Inflammatory macrophage treated with lipopolysaccharide for 4 hours (primary cell): ENCODE data around the gene PGM2L1.
"Not testable (repeated sequence)": the region's sequence is repeated elsewhere in the genome, so short reads cannot be mapped to it uniquely, and the experiment has no call there.

Source experiments
- DNase-seq: peaks from one replicate; pipeline ENCODE4 v3.0.0-alpha.2; 2020

The PGM2L1 gene

GRCh38 chr11:74332291-74332690 is 65.9 kb downstream of the PGM2L1 start:
- DNase-seq, result no peak

DNA sequence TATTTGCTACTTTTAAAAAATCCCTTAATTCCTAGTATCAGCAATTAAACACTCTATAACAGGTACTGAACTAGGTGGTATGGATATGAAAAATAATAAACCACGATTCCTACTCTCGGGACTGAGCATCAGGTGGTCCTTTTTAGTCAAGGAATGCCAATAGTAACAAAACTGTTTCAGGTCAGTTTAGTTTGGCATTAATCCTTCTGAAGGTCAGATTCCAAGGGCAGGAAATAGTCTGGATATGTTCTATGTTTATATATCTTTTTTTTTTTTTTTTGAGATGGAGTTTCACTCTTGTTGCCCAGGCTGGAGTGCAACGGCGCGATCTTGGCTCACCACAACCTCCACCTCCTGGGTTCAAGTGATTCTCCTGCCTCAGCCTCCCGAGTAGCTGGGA is 67.2 kb downstream of the PGM2L1 start:
- not testable (repeated sequence) for DNase-seq

DNA sequence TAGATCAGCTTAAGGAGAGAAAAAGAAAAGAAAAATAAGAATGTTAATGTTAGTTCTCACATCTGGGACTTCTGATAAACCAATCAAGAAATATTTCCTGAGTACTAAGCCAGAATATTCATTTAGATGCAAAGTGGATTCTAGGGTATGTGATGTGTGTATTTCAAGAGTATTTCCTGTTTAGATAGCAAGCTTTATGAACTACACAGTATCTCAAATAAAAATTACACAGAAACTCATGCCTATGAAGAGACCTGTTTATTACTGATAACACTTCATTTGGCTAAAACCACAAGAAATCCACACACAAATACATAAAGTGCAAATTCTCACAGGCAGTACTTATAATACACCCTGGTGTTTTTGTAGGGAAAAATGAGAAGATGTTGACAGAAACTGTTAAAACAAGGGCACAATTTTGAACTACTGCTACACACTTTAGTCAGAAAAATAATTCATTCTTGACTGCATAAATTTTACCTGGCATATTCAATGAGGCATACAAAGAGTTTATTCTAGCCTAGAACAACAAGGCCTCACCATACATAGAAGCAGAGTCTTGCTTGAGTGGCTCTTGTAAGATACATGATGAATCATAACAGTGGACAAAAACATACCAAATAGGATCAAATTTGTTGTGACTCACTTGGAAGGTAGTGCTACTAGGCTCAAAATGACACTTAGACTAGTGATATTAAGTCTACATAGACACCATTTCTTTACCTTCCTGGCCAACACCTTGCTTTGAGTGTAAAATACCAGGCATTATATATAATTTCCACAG is 68.0 kb downstream of the PGM2L1 start:
- no peak for DNase-seq

DNA sequence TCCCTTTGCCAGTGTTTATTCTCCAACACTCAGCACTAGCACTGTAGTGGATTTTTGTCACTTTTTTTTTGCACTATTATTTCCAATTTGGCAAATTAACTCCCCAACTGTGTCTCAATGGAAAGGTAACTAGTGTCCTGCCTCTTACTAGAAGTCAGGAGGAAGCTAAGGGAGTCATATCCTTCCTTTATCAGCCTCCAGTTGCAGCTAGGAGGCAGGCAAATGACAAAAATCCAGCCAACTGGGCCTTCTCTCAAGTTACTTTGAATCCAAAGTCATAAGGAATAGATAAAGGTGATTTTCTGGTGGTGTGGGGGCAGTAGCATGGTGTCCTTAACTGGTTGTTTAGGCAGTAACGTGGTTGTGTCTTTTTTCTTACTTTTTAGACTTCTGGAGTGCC is 71.2 kb downstream of the PGM2L1 start:
- DNase-seq, result no peak

DNA sequence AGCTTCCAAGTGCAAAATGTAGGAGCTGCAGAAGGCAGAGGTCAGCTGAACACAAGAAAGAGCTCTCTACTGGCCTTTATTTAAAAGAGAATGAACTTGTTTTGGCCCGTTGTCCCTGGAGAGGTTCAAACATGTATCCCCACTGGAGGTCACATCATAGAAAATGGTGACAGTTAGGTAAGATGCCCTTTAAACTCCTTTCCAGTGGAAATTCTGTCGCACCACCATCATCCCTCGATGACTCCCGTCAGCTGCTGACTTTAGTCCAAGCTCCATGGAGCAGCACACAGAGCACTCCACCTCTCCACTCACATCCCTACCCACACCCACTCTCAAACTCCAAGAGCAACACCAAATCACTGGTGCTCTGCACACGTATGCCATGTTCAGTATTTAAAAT is 71.6 kb downstream of the PGM2L1 start:
- no peak for DNase-seq

DNA sequence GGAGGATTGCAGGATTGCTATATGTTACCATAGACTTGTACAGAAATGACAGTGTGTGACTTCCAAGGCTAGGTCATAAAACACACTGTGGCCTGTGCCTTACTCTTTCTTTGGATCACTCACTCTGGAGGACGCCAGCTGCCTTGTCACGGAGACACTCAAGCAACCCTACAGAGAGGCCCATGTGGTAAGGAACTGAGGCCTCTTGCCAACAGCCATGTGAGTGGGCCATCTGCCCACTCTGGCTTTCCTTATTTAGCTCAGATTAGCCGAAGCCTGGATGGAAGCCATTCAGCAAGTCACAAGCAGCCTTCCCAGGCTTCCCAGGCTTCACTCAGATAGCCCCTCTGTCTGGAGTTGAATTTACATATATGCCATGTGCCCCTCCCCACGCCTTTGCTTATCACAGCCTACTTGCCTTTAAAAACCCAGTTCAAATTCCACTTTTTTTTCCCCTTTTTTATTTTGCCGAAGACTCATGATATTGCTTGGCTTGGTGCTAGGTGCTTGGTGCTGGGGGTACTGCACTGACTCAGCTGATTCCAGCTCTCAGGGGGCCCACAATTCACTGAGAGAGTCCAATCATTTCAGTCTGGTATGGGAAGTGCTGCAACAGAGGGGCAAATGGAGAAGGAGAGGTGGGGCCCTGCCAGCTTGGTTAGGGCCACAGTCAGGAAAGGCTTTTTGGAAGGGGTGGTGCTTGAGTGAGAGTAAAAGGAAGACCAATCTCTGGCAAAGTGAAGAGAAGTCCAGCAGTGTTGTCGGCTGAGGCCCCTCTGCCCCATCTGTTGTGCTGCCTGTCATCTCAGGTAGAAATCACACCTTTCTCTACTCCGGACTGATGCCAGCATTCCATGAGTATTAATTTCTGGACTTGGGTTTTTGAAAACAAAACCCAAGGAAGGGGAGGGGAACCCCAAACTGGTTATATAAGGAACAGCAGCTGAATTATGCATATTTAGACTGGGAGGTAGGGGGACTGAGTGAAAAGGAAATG is 72.3 kb downstream of the PGM2L1 start:
- peak; percentile 49 for DNase-seq

GRCh38 chr11:74322667-74323066 is 75.6 kb downstream of the PGM2L1 start:
- DNase-seq, result no peak

GRCh38 chr11:74321487-74322188 is 76.6 kb downstream of the PGM2L1 start:
- DNase-seq, result peak; percentile 44

- no peak for DNase-seq
These were observed 77.7 kb downstream of the PGM2L1 start for GRCh38 chr11:74320538-74320937.

- DNase-seq, result no peak
These were observed 79.0 kb downstream of the PGM2L1 start for GRCh38 chr11:74319139-74319816.

GRCh38 chr11:74318241-74318932 is 79.8 kb downstream of the PGM2L1 start:
- no peak for DNase-seq

GRCh38 chr11:74316772-74317505 is 81.3 kb downstream of the PGM2L1 start:
- DNase-seq, result no peak

DNA sequence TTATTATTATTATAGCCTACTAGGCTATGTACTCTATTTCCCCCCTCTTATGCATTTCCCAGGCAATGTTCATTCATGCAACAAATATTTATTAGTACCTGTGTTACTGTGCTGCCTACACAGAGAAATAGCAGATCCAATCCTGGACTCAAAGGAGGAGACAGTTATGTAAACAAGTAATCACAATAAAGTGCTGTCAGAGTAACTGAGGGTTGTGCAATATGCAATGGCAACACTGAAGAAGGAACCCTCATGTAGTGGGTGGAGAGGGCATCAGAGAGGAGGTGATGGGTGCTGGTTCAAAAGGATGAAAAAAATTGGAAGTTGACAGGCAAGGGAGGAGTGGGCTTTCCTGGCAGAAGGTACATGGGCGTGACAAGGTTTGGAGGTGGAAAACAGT is 85.9 kb downstream of the PGM2L1 start:
- DNase-seq, result peak; percentile 80

DNA sequence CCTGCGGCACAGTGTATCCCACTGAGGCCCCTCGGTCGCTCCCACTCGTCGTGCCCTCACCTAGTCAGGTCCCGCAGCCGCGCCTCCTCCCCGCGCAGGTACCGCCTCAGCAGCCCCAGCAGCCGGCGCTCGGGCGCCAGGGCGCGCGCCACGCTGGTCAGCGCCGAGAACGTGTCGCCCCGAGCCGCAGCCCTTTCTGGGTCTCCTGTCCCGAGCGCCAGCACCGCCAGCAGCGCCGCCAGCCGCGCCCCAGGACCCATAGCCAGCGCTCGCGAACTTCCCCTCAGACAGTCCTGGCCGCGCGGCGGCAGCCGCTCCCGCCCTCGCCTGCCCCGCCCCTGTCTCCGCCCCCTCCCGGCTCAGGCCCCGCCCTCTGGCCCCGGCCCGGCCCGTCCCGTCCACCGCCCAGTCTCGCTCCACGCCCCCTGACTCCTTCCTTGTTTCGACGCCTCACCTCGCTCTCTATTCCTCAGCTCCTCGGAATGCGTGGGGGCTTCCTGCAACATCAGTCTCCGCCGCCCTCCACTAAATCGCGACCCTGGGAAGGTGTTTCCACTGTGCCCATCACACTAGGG is 86.8 kb downstream of the PGM2L1 start, which contains the start of gene P4HA3:
TSS of gene P4HA3 (minus strand) at position 289 of the 575 bp plus-strand sequence. CDS start at position 260, 29 bp downstream.
- DNase-seq, result peak; percentile 74

DNA sequence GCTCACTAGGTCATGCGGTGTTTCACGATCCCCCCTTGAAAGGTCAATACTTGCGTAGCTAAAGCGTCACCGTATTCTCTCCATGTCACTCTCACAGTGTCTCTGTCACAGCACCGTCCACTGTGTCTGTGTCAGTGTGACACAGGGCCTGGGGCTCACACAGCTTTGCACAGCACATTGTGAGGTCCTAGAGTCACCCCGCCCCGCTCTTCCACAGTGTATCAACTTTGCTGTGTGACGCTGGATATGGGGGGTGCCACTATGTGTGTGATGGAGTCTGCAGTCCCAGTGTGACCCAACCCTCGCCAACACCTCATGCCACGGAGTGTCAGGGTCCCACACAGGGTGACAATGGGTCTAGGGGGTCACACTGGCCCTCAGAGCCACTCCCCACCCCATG is 87.4 kb downstream of the PGM2L1 start:
- DNase-seq, result no peak

- no peak for DNase-seq
These were observed 90.8 kb downstream of the PGM2L1 start for GRCh38 chr11:74307434-74307833.

- DNase-seq, result peak; percentile 38
These were observed 91.6 kb downstream of the PGM2L1 start for GRCh38 chr11:74306435-74307175.

- no peak for DNase-seq
These were observed 99.2 kb downstream of the PGM2L1 start for GRCh38 chr11:74299015-74299414.

GRCh38 chr11:74297484-74297883 is 100.7 kb downstream of the PGM2L1 start:
- no peak for DNase-seq

DNA sequence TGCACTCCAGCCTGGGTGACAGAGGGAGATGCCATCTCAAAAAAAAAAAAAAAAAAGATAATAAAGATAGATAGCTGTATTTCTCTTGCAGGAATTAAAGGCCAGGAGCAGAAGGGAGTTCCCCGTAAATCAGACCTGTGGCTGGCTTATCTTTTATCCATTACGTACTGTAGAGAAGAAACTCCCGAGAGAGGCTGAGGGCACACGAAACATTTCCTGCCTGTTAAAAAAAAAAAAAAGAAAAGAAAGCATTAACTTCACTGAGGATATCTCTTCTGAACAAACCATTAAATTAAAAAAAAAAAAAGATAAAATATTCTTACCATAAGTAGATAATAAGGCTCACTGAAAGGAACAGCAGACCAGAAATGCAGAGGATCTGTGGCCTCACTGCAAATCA is 109.3 kb downstream of the PGM2L1 start:
- DNase-seq, result no peak
